ENCODE measurements around the gene TTPAL.

- TF ChIP-seq, protein P1, sequence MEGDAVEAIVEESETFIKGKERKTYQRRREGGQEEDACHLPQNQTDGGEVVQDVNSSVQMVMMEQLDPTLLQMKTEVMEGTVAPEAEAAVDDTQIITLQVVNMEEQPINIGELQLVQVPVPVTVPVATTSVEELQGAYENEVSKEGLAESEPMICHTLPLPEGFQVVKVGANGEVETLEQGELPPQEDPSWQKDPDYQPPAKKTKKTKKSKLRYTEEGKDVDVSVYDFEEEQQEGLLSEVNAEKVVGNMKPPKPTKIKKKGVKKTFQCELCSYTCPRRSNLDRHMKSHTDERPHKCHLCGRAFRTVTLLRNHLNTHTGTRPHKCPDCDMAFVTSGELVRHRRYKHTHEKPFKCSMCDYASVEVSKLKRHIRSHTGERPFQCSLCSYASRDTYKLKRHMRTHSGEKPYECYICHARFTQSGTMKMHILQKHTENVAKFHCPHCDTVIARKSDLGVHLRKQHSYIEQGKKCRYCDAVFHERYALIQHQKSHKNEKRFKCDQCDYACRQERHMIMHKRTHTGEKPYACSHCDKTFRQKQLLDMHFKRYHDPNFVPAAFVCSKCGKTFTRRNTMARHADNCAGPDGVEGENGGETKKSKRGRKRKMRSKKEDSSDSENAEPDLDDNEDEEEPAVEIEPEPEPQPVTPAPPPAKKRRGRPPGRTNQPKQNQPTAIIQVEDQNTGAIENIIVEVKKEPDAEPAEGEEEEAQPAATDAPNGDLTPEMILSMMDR (conservative IDR thresholded peaks at IDR 0.05; ENCODE audit: low read depth, low read length): no peak
- TF ChIP-seq MAZ (IDR thresholded peaks at IDR 0.05; ENCODE audit: borderline replicate concordance, low read depth, low read length) (no peak), RFX5 (IDR thresholded peaks at IDR 0.05; ENCODE audit: low read depth, low read length) (no peak), MAFK (IDR thresholded peaks at IDR 0.05; ENCODE audit: low read depth, low read length) (no peak), BHLHE40 (IDR thresholded peaks at IDR 0.05; ENCODE audit: low read depth, low read length) (no peak), FOS (IDR thresholded peaks at IDR 0.05; ENCODE audit: low read depth, low read length) (no peak), POLR2A (IDR thresholded peaks at IDR 0.05; ENCODE audit: low read depth, low read length) (no peak), MXI1 (IDR thresholded peaks at IDR 0.05; ENCODE audit: borderline replicate concordance, low read depth, low read length) (no peak), RAD21 (IDR thresholded peaks at IDR 0.05; ENCODE audit: low read length) (no peak), NFE2L2 (IDR thresholded peaks at IDR 0.05; ENCODE audit: low read depth, low read length) (no peak), RCOR1 (IDR thresholded peaks at IDR 0.05; ENCODE audit: insufficient replicate concordance, low read length) (no peak)
- TF ChIP-seq, protein P2, sequence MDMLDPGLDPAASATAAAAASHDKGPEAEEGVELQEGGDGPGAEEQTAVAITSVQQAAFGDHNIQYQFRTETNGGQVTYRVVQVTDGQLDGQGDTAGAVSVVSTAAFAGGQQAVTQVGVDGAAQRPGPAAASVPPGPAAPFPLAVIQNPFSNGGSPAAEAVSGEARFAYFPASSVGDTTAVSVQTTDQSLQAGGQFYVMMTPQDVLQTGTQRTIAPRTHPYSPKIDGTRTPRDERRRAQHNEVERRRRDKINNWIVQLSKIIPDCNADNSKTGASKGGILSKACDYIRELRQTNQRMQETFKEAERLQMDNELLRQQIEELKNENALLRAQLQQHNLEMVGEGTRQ (IDR thresholded peaks at IDR 0.05; ENCODE audit: low read depth, low read length): no peak
- TF ChIP-seq, protein P3, sequence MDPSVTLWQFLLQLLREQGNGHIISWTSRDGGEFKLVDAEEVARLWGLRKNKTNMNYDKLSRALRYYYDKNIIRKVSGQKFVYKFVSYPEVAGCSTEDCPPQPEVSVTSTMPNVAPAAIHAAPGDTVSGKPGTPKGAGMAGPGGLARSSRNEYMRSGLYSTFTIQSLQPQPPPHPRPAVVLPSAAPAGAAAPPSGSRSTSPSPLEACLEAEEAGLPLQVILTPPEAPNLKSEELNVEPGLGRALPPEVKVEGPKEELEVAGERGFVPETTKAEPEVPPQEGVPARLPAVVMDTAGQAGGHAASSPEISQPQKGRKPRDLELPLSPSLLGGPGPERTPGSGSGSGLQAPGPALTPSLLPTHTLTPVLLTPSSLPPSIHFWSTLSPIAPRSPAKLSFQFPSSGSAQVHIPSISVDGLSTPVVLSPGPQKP (IDR thresholded peaks at IDR 0.05; ENCODE audit: borderline replicate concordance, low read depth, low read length): no peak
These were observed 40.8 kb downstream of the TTPAL start for GRCh38 chr20:44516491-44516890.

Measured in IMR-90 (cell line).